IPS DF 6.9 (cell line): ENCODE results near the gene ACSF2.
"Not testable (repeated sequence)": the region's sequence is repeated elsewhere in the genome, so short reads cannot be mapped to it uniquely, and the experiment has no call there.

Experiments used
- DNase-seq: peaks from one replicate; pipeline ENCODE4 v3.0.0-alpha.2; 2013; ENCODE audit warnings: low read depth, low spot score
- H3K27ac ChIP-seq: one replicate; pipeline ENCODE4 v1.5.1; 2013; ENCODE audit warnings: low read length, control low read depth
- H3K27me3 ChIP-seq: 2 replicates; pipeline ENCODE4 v1.6.1; 2013; ENCODE audit warnings: mild to moderate bottlenecking, low read length; ENCODE audit not compliant: control insufficient read depth, insufficient read depth
- H3K36me3 ChIP-seq: 2 replicates; pipeline ENCODE4 v1.6.1; 2013; ENCODE audit warnings: low read length; ENCODE audit not compliant: control insufficient read depth, insufficient read depth
- H3K4me1 ChIP-seq: 2 replicates; pipeline ENCODE4 v1.6.1; 2013; ENCODE audit warnings: low read length; ENCODE audit not compliant: control insufficient read depth, insufficient read depth
- H3K4me3 ChIP-seq: 2 replicates; pipeline ENCODE4 v1.5.1; 2013; ENCODE audit warnings: mild to moderate bottlenecking, low read length
- H3K9me3 ChIP-seq: 2 replicates; pipeline ENCODE4 v1.6.1; 2013; ENCODE audit warnings: low read length, inconsistent platforms; ENCODE audit not compliant: control insufficient read depth, insufficient read depth
- WGBS: extraction: QIAGEN DNeasy Blood & Tissue Kit; methylation state at CpG from one replicate; pipeline ENCODE4 v1.1.7; 2013; ENCODE audit warnings: mixed read lengths, missing lambda C conversion rate; ENCODE audit not compliant: insufficient read length, insufficient coverage; 5-methylcytosine and 5-hydroxymethylcytosine counted together

Gene ACSF2

DNA sequence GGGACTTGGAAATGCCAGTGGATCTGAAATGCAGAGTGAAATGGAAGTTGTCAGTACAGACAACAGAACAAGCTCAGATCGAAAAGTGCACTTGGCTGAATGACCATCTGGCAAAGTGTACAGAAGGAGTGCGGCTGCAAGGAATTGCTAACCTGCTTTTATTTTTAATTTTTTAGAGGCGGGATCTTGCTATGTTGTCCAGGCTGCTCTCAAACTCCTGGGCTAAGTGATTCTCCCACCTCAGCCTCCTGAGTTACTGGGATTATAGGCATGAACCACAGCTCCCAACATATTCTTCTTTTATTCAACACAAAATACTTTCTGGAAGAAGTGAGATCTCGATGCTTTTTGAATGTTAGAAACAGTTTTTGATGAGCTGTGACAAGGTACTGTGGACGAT is 32.3 kb upstream of the ACSF2 start:
- no CpG with 5 or more reads among the region's 5 CpGs for WGBS
- Histone ChIP-seq H3K36me3 (peaks cover 35% of the 10 kb centered on the region; the same call in 1 of the 2 replicates), H3K4me3 (no peak overlapping the region), H3K27ac (no peak overlapping the region), H3K27me3 (no peaks in the 10 kb centered on the region), H3K9me3 (no peaks in the 10 kb centered on the region), H3K4me1 (no peaks in the 10 kb centered on the region)
- no peak for DNase-seq

DNA sequence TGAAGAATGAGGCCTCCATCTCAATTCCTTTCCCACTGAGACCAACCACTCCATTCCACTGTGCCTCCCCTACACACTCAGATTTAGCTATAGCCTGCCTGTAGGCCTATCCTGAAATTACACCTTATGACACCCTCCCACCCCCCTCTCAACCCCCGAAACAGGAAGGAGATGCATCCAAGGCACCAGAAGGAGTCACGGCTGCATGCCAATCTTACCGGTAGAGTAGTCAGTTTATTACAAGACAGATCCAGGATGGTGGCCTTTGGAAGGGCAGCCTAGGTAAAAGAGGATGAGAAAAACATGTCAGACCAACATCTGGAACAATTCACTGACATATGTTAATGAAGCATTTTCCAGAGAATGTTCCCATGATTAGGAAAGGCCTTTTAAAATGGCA is 31.3 kb upstream of the ACSF2 start:
- no peaks in the 10 kb centered on the region for H3K4me1 ChIP-seq
- H3K4me3 ChIP-seq = no peak overlapping the region
- H3K9me3 ChIP-seq = no peaks in the 10 kb centered on the region
- H3K27ac ChIP-seq = no peak overlapping the region
- no peaks in the 10 kb centered on the region for H3K27me3 ChIP-seq
- peaks cover 30% of the 10 kb centered on the region; the same call in 1 of the 2 replicates for H3K36me3 ChIP-seq
- no peak for DNase-seq
- WGBS = no CpG with 5 or more reads among the region's 3 CpGs

DNA sequence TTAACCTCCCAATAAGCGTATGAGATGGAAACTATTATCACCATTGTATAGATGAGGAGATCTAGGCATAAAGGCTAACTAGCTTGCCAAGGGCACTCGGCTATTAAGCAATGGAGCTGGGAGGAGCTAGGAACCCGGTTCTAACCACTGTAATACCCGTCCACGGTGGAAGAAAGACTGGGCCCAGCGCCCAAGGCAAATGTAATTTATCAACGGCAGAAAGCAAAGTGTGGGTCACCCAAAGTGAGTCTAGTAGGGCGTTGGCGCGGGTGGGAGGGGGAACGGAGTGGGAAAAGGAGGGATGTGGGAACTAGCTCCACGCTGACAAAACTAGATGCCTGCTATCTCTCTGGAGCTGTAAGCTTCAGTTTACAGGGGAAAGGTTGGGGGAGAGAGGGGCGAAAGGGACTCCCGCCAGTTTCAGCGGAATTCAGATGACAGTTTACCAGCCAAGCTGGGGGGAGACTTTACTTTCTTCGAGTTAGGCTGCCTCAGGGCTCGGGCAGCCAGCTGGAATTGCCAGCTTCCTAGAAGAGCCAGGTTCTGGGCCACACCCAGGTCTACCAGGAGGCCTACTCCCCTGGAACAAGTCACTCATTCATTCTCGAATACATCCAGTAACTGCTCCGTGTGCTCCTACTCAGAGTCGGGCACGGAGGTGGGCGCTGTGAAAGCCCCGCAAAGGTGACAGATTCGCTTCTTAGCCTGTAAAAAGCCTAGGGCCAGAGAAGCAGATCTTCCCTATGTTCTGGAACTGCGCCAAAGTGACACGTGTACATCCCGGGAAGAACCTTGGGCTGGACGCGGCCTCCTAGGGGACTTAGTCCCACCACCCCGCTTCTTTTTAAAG is 29.5 kb upstream of the ACSF2 start:
- peaks cover 26% of the 10 kb centered on the region; the same call in 1 of the 2 replicates for H3K36me3 ChIP-seq
- WGBS = no CpG with 5 or more reads among the region's 30 CpGs
- no peaks in the 10 kb centered on the region for H3K27me3 ChIP-seq
- peak overlapping the region; percentile 78 for H3K4me3 ChIP-seq
- no peak for DNase-seq
- no peaks in the 10 kb centered on the region for H3K4me1 ChIP-seq
- no peaks in the 10 kb centered on the region for H3K9me3 ChIP-seq
- no peak overlapping the region for H3K27ac ChIP-seq

DNA sequence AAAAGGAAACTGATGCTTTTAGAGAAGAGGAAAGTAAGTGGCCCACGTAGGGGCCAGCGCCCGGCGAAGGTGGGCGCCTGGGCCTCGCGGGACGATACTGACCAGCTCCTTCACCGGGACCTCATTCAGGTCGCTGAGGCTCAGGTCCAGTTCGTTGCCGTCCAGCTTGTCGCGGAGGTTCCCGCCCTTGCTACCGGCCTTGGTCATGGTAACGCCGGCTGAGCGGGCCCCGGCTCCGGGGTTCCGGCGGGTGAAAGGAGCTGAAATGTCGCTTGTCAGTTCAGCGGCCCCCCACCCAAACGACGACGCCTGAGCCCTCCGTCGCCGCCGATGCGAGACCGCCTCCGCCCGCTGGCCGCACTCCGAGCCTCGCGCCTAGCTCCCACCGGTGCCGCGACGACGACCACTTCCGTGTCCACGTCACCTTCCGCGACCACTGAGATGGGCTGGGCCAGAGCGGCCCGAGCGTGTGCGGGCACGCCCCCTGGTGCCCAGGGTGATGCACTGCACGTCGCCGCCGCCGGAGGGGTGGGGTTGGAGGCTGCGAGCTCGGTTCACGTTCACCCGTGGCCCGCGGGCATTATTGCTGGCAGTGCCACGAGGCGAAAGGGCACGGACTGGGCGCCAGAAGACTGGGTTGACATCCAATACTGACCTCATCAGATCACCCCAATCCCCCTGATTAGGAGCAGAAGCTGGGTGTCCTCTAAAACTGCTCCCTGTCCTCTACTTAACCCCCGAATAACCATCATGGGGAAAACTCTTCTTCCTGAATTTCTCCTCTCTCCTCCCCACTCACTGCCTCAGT is 28.7 kb upstream of the ACSF2 start, which contains the start of gene LRRC59:
TSS of gene LRRC59 (minus strand) at position 413 of the 808 bp plus-strand sequence. CDS start at position 207, 206 bp downstream.
- Histone ChIP-seq H3K27me3 (no peaks in the 10 kb centered on the region), H3K36me3 (peaks cover 19% of the 10 kb centered on the region; the same call in 1 of the 2 replicates), H3K9me3 (no peaks in the 10 kb centered on the region), H3K4me3 (peak within 1 kb of the TSS; percentile 78), H3K27ac (no peak within 1 kb of the TSS), H3K4me1 (no peaks in the 10 kb centered on the region)
- WGBS = no CpG with 5 or more reads among the region's 70 CpGs
- DNase-seq = peak; percentile 41

DNA sequence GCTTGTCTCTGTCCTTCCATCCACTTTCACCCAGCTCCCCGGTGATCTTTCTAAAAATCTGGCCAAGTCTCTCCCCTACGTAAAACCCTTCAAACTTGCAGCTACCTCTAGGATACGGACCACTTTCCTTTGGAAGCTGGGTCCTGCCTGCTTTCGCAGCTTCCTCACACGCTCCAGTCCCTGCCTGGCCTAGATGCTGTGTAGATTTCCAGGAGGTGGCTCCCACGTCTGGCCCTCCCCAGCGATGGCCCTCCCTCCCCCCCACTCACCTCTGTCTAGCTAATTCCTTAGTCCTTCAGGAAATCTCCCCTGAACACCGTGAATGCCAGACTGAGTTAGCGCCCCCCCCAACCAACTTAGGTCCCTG is 28.1 kb upstream of the ACSF2 start:
- Histone ChIP-seq H3K9me3 (no peaks in the 10 kb centered on the region), H3K27ac (no peak overlapping the region), H3K27me3 (no peaks in the 10 kb centered on the region), H3K36me3 (peaks cover 14% of the 10 kb centered on the region; the same call in 1 of the 2 replicates), H3K4me1 (0 out of 2 replicates have a peak, but pooled peaks cover 1% of the 10 kb centered on the region), H3K4me3 (no peak overlapping the region)
- DNase-seq = no peak
- no CpG with 5 or more reads among the region's 9 CpGs for WGBS

DNA sequence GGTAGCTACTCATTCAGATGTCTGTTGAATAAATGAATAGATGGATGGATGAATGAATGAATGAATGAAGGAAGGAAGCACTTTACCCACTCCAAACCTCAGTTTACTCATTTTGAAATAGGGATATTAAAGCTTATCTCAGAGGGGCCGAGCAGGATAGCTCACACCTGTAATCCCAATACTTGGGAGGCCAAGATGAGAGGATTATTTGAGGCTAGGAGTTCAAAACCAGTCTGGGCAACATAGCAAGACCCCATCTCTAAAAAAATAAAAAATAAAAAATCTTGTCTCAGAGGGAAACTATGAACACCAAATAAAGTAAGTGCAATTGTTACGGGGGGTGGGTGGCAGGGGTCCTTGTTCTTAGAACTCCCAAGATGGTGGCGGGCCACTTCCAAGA is 27.3 kb upstream of the ACSF2 start:
- H3K4me3 ChIP-seq, H3K27ac ChIP-seq, H3K36me3 ChIP-seq, H3K4me1 ChIP-seq, H3K27me3 ChIP-seq, H3K9me3 ChIP-seq, DNase-seq: not testable (repeated sequence)
- WGBS = no CpG with 5 or more reads among the region's 3 CpGs

DNA sequence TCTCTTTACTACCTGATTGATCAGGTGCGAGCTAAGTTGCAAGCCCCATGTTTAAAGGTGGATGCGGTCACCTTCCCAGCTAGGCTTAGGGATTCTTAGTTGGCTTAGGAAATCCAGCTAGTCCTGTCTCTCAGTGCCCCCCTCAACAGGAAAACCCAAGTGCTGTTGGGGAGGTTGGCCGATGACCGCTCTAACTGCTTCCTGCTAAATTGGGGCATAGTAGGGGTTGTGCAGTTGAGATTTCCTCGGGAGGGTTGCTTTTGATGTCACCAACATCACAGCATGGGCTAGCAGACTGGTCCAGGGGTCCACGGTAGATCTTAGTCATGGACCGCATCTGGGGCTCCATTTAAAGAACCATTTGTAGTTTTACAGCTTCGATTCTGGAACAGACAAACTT is 26.4 kb upstream of the ACSF2 start:
- not testable (repeated sequence) for H3K4me1 ChIP-seq, H3K36me3 ChIP-seq, H3K27ac ChIP-seq, DNase-seq, H3K27me3 ChIP-seq, H3K4me3 ChIP-seq, H3K9me3 ChIP-seq
- no CpG with 5 or more reads among the region's 8 CpGs for WGBS

DNA sequence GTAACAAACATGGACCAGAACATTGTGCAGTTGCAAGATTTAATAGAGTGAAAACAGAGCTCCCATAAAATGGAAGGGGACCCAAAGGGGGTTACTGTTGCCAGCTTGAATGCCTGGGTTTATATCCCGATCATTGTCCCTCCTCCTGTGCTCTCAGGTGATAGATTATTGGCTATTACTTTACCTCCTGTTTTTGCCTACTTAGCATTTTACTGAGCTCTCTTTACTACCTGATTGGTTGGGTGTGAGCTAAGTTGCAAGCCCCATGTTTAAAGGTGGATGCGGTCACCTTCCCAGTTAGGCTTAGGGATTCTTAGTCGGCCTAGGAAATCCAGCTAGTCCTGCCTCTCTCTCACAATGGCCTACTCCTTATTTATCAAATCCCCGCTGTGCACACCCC is 20.7 kb upstream of the ACSF2 start:
- not testable (repeated sequence) for H3K27ac ChIP-seq, H3K36me3 ChIP-seq, H3K4me3 ChIP-seq, H3K4me1 ChIP-seq, H3K9me3 ChIP-seq, H3K27me3 ChIP-seq, DNase-seq
- no CpG with 5 or more reads among the region's 4 CpGs for WGBS

DNA sequence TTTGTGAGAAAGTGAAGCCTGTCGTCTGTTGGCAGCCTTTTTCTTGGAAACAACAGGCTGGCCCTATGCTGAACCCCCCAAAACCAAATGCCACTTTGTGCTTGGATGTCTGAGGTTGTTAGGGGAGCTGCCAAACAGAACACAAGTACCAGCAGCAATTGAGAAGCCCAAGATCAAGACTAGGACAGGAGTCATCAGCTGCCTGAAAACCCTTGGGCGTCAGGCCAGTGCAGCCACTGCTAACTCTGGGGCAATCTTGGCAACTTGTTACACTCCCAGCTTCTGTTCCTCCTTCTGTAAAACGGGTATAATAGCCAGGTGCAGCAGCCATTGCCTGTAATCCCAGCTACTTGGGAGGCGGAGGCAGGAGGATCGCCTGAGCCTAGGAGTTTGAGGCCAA is 19.4 kb upstream of the ACSF2 start:
- Histone ChIP-seq H3K9me3 (no peaks in the 10 kb centered on the region), H3K27me3 (no peaks in the 10 kb centered on the region), H3K36me3 (no peaks in the 10 kb centered on the region), H3K4me3 (no peak overlapping the region), H3K4me1 (0 out of 2 replicates have a peak, but pooled peaks cover 1% of the 10 kb centered on the region), H3K27ac (no peak overlapping the region)
- WGBS = no CpG with 5 or more reads among the region's 5 CpGs
- no peak for DNase-seq

DNA sequence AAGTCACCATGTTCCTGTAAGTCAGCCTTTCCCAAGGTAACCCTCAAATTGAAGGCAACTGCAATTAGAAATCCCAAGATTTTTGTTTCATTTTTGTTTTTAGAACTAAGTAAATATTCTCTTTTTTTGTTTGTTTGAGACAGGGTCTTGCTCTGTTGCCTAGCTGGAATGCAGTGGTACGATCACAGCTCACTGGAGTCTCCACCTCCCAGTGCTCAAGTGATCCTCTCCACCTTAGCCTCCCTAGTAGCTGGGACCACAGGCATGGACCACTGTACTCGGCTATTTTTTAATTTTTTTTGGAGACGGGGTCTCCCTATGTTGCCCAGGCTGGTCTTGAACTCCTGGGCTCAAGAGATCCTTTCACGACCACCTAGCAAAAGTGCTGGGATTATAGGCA is 18.1 kb upstream of the ACSF2 start:
- Histone ChIP-seq H3K4me3 (no peak overlapping the region), H3K27me3 (no peaks in the 10 kb centered on the region), H3K4me1 (no peaks in the 10 kb centered on the region), H3K27ac (no peak overlapping the region), H3K36me3 (no peaks in the 10 kb centered on the region), H3K9me3 (no peaks in the 10 kb centered on the region)
- no CpG with 5 or more reads among the region's 4 CpGs for WGBS
- no peak for DNase-seq
